GM06990 (cell line): ENCODE results near the gene HTR1B.

ENCODE experiments used
- DNase-seq: peaks from one replicate; pipeline ENCODE4 v3.0.0-alpha.2; 2011; ENCODE audit not compliant: insufficient read length; ENCODE audit errors: extremely low read depth
- H3K27me3 ChIP-seq: replicated peaks from 2 replicates; pipeline ENCODE4 v1.6.0; 2011; ENCODE audit warnings: low read length; ENCODE audit not compliant: control insufficient read depth, insufficient read depth
- H3K36me3 ChIP-seq: 2 replicates; pipeline ENCODE4 v1.5.1; 2011; ENCODE audit warnings: low read length; ENCODE audit not compliant: control insufficient read depth, insufficient read depth
- H3K4me3 ChIP-seq: replicated peaks from 2 replicates; pipeline ENCODE4 v1.5.1; 2011; ENCODE audit warnings: low read depth, mild to moderate bottlenecking, control low read depth, low read length
- TF ChIP-seq, protein P1 (sequence below): IDR thresholded peaks from 2 replicates; pipeline ENCODE4 v1.5.1; 2011; ENCODE audit warnings: low read length, control low read depth, mild to moderate bottlenecking, inconsistent platforms; ENCODE audit not compliant: insufficient read depth, poor library complexity, severe bottlenecking

Gene HTR1B

DNA sequence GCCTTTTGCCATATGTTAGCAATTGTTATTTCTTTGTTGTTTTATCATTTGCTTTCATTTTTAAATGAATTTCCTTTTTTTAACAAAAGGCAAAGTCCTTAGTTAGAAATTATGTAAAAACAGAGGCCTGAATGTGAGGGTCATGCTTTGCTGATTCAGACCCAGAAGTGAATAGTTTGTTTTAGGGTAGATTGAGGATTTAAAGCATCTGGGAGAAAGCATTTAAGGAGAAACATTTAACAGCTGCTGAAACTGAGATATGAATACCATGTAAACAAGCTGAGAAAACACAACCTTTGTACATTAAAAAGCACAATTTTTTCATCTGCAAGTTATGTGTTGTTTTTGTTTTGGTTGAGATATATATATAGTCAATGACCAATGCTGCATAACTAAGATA lies 8.0 kb downstream of the HTR1B start:
- DNase-seq = no peak
- H3K27me3 ChIP-seq = no peaks in the 10 kb centered on the region
- TF ChIP-seq, protein P1, sequence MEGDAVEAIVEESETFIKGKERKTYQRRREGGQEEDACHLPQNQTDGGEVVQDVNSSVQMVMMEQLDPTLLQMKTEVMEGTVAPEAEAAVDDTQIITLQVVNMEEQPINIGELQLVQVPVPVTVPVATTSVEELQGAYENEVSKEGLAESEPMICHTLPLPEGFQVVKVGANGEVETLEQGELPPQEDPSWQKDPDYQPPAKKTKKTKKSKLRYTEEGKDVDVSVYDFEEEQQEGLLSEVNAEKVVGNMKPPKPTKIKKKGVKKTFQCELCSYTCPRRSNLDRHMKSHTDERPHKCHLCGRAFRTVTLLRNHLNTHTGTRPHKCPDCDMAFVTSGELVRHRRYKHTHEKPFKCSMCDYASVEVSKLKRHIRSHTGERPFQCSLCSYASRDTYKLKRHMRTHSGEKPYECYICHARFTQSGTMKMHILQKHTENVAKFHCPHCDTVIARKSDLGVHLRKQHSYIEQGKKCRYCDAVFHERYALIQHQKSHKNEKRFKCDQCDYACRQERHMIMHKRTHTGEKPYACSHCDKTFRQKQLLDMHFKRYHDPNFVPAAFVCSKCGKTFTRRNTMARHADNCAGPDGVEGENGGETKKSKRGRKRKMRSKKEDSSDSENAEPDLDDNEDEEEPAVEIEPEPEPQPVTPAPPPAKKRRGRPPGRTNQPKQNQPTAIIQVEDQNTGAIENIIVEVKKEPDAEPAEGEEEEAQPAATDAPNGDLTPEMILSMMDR = no peak
- no peak overlapping the region for H3K4me3 ChIP-seq
- H3K36me3 ChIP-seq = no peaks in the 10 kb centered on the region

DNA sequence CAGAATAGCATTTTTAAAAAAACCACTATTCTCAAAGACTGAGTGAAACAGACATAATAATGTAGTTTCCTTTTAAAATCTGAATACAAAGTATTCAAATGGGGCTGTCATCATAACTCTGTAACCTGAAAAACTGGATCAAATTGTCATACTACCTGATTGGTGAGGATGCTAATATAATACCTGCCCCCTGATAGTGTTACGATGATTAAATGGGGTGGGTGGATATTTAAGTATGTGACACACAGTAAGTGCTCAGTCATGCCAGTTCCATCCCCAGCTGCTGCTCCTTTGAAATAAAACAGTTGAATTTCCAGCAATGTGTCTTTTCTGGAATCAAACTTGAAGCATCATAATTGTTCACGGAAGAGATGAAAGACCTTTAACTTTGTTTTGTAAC lies 8.9 kb downstream of the HTR1B start:
- TF ChIP-seq, protein P1 = no peak

DNA sequence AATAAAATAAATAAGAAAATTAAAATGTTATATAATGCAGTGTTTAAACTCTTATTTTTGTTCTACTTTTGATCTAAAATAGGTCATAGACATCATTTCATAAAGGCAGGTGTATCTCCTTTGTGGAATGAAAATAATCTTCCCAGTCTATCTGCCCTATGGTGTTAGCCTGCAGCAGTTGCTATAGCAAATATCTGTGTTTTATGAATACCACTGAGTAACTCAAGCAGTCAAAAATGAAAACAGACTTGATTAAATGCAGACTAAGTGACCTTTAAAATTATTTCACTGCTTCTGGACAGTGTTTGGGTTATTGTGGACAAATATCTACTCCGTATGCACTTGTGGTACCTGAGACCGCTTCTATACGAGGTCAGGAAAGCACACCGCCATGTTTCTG lies 11.8 kb downstream of the HTR1B start:
- H3K27me3 ChIP-seq = no peaks in the 10 kb centered on the region
- H3K4me3 ChIP-seq = no peak overlapping the region
- DNase-seq = no peak
- no peaks in the 10 kb centered on the region for H3K36me3 ChIP-seq
- TF ChIP-seq, protein P1 = no peak

More for the DNA sequence above, 8.9 kb downstream of the HTR1B start:
- Histone ChIP-seq H3K27me3 (no peaks in the 10 kb centered on the region), H3K36me3 (no peaks in the 10 kb centered on the region), H3K4me3 (no peak overlapping the region)
- DNase-seq = no peak

DNA sequence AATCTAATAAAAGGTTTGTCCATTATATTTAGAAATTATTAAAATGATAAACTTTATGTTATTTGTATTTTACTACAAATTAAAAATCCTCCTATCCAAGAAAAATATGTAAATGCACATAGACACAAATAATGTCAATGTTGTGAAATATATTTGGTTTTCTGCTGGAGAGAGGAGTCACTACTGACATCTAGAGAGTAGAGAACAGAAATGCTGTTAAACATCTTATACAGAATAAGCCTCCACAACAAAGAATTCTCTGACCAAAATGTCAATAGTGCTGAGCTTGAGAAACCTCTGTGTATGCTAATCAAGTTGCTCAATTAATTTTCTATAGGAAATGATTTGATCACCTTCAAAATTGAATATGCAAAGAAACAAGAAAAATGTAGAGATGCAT lies 12.4 kb downstream of the HTR1B start:
- DNase-seq = no peak
- Histone ChIP-seq H3K27me3 (no peaks in the 10 kb centered on the region), H3K4me3 (no peak overlapping the region), H3K36me3 (no peaks in the 10 kb centered on the region)
- TF ChIP-seq, protein P1 = no peak

DNA sequence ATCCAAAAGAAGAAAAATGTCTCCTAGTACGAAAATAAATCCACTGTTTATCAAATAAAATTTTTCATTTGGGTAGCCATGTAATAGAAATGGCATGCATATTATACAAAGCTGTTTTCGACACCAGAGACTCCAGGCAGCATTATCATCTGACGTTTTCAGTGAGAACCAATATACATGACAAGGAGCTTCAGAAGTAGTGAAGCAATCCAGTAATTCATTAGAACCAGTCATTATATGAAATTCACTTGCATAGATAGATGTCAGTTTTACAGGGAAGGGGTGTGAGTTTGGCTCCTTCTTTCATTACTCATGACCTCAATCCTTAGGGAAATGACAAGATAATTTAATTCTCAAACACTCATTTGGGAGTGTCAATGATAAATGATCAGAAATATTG lies 14.7 kb downstream of the HTR1B start:
- H3K27me3 ChIP-seq = no peaks in the 10 kb centered on the region
- H3K36me3 ChIP-seq = no peaks in the 10 kb centered on the region
- DNase-seq = no peak
- no peak overlapping the region for H3K4me3 ChIP-seq
- TF ChIP-seq, protein P1 = no peak

DNA sequence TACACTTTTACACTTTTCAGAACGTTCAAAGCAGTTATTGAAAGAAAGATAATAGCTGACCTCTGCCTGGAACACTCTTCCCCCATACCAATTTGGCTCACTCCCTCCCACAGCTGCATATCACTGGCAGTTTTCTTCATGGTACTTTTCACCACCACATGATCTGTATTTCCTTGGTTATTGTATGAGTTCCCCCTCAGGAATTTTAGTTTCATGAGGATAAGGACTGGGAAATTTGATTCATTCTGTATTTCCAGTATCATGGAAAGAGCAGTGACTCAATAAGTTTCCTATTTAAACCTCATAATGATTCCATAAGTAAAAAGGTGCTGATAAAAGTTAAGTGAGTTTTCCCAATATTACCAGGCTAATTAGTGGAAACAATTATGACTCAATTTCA lies 16.0 kb downstream of the HTR1B start:
- TF ChIP-seq, protein P1 = no peak
- no peak for DNase-seq
- Histone ChIP-seq H3K36me3 (no peaks in the 10 kb centered on the region), H3K27me3 (no peaks in the 10 kb centered on the region), H3K4me3 (no peak overlapping the region)
